GM12801 (cell line): ENCODE data around the gene RAD51AP2.

ENCODE experiments used
- TF ChIP-seq, protein P1 (sequence below): IDR thresholded peaks from one replicate; pipeline ENCODE4 v1.5.1; 2011; ENCODE audit warnings: control low read depth; ENCODE audit not compliant: insufficient read length; ENCODE audit errors: extremely low read depth

The RAD51AP2 gene

DNA sequence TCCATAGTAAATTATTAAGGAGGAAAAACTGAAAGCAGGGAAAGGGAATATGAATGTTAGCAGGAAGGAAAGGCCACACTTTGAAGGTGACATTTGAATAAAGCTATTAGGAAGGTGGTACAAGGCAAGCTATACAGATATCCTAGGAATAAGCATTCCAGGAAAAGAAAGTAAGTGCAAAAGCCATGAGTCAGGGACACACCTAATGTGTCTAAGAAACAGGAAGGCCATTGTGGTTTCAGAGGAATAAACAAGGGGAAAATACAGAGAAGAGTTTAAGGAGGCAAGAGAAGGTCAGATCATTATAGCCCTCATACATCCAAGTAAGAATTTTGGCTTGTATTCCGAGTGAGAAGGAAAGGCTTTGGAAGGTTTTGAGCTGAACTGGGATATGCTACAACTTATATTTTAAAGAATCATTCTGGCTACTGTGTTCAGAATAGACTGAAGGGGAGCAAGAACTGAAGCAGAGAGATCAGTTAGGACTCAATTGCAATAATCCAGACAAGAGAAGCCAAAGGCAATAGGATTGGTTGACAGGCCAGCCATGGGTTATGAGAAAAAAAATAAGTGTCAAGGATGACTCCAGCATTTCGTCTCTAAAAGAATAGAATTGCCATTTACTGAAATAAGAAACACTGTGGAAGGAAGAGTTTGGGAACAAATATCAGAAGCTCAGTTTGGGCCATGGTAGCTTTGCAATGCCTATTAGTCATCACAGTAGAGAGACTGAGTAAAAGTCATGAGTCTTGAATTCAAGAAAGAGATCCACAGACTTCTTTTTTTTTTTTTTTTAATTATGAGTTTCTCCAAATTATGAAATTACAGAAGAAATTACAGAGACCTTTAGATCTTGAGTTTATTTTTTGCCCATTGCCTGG lies 11.3 kb downstream of the RAD51AP2 start:
- TF ChIP-seq, protein P1, sequence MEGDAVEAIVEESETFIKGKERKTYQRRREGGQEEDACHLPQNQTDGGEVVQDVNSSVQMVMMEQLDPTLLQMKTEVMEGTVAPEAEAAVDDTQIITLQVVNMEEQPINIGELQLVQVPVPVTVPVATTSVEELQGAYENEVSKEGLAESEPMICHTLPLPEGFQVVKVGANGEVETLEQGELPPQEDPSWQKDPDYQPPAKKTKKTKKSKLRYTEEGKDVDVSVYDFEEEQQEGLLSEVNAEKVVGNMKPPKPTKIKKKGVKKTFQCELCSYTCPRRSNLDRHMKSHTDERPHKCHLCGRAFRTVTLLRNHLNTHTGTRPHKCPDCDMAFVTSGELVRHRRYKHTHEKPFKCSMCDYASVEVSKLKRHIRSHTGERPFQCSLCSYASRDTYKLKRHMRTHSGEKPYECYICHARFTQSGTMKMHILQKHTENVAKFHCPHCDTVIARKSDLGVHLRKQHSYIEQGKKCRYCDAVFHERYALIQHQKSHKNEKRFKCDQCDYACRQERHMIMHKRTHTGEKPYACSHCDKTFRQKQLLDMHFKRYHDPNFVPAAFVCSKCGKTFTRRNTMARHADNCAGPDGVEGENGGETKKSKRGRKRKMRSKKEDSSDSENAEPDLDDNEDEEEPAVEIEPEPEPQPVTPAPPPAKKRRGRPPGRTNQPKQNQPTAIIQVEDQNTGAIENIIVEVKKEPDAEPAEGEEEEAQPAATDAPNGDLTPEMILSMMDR = no peak

DNA sequence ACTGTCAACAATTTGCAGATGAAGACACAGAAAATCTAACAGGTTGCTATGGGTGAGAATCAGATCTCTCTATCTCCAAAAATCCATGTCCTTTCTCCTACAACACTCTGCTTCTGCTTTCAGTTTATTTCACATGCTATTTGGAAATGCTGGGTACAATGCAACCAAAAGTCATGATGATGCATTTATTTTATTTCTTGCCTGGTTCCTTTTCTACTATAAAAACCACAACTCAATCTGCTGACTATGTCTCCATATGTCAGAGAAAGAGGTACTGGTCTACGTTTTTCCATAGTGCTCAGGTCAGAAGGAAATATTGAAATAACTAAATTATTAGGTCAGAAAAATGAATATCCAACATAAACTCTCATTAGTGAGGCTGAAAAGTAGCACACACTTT lies 20.5 kb downstream of the RAD51AP2 start:
- TF ChIP-seq, protein P1 = no peak

DNA sequence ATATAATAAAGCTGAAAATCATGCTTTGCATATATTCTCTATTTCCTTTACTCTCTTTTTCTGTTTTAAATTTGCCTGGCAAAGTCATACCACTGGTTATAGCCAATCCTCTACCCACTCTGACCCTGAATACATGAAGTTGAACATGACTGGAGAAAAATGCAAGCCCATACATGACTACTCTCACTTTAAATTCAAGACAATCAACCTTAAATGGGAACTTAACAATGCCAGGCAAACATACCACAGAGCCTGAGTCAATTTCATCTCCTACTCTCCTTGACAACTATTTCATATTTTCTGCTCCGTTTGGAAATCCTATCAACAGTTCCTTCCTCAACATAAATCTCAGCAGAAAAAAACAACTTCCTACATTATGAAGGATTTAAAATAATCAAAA lies 22.6 kb downstream of the RAD51AP2 start:
- TF ChIP-seq, protein P1 = no peak

DNA sequence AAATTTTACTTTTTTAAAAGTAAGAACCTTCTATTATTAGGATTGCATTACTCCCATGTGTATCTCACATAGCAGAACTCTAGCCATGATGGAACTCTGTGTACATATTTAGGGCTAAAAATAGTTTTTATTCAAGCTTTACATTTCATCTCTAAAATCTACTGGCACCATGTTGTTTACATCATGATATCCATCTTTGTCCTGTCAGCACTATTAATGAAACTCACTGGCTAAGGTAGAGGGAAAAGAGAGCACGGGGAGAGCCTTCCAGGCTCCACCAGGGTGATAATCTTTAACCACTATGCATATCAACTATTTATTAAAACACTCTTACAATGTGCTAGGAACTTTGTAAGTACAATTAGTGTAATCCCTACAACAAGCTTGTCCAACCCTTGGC lies 34.7 kb downstream of the RAD51AP2 start:
- TF ChIP-seq, protein P1 = no peak

DNA sequence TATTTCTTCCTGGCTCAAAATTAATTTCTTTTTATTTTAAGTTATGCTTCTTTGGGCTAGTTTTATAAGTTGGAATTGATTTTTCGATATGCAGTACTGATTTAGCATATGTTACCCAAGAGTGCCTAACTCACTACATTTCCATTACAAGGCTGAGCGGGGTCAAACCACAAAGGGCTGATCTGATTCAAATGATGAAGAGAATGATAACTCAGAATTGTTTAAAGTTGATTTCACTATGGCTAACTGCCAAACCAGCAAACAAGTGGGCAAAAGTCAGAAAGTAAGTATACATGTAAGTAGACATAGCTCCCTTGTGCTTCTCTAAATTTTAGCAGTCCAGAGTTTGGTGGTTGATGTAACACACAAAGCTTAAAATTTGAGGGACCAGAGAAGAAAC lies 35.6 kb downstream of the RAD51AP2 start:
- TF ChIP-seq, protein P1 = no peak

DNA sequence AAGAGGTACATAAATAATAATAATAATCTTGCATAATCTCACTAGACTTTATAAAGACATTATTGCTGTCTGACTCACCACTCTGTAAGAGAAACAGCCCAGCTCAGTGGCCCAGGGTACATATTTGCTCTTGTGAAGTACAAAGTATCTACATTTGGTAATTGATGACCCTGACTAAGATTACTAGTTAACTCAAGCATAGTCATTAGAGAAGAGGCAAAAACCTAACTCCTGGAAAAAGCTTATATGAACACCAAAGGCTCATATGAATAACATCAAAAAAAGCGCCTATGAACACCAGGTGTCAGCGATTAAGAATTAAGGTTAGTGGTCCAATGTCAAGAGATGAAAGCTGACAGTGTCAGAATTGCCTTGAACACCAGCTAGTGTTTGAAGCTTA lies 38.4 kb downstream of the RAD51AP2 start:
- TF ChIP-seq, protein P1 = no peak

DNA sequence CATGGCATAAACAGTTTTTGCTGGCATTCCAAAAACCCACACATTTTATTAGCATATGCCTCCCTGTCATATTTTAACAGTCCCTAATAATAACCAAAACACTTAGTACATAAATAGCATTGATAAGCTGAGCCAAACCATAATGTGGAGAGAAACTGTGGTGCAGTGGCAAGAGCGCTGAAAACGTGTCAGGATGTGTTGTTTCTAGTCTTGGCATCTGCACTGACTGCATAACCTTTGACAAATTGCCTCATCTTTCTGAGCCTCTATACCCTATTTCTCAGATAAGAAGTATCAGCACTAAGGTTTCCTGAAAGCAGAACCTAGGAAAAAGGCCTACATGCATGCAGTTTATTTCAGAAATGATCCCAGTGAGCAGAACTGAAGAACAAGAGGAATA lies 41.4 kb downstream of the RAD51AP2 start:
- TF ChIP-seq, protein P1 = no peak
